CD4-positive, alpha-beta T cell (primary cell): ENCODE data around the gene CRLF1. TPM values are rescaled to one million over a fixed set of nuclear protein-coding genes. Genes with fewer than 3 reads are reported as not detected.
A peak's percentile ranks its signal among the peaks of the same experiment; 100 is the strongest.

Source experiments
- ATAC-seq: fragments of 200-7000 bp; cut with Tn5 transposase; one replicate; pipeline ENCODE4 v1.10.0; 2022; ENCODE audit warnings: mild to moderate bottlenecking; ENCODE audit not compliant: poor library complexity
- CTCF ChIA-PET: fragments of 350-600 bp; sonication (Branson Sonifier 250); formaldehyde crosslinking; loops from one replicate; lab custom pipeline; 2021; ENCODE audit warnings: antibody characterized with exemption, inconsistent platforms; lab: Charles Lee
- POLR2A ChIA-PET: fragments of 350-600 bp; sonication (Branson Sonifier 250); formaldehyde crosslinking; loops from one replicate; lab custom pipeline; 2021; ENCODE audit warnings: antibody characterized with exemption, inconsistent platforms; lab: Charles Lee
- DNase-seq, 14 experiments: peaks; one replicate each; pipeline ENCODE4 v3.0.0-alpha.2; 2013 to 2020; ENCODE audit warnings: mixed read lengths in 2 of 14
- H3K27ac ChIP-seq, 2 donors: one replicate each; pipeline versions ENCODE4 v1.5.1 to v1.7.0; 2013; ENCODE audit warnings: low read length in 2 of 2, low read depth in 1 of 2, mild to moderate bottlenecking in 1 of 2
- H3K27me3 ChIP-seq, 2 experiments: 1 replicate in 1 of 2; 2 replicates in 1 of 2; pipeline versions ENCODE4 v1.6.1 to v1.7.0; 2013; ENCODE audit warnings: low read length in 2 of 2, control low read depth in 1 of 2, mild to moderate bottlenecking in 1 of 2, moderate library complexity in 1 of 2; ENCODE audit not compliant: insufficient read depth in 2 of 2, control insufficient read depth in 1 of 2
- H3K36me3 ChIP-seq: one replicate; pipeline ENCODE4 v1.6.1; 2013; ENCODE audit warnings: low read length, control low read depth; ENCODE audit not compliant: insufficient read depth
- H3K4me1 ChIP-seq: one replicate; pipeline ENCODE4 v1.6.1; 2013; ENCODE audit warnings: low read length, control low read depth; ENCODE audit not compliant: insufficient read depth
- H3K4me3 ChIP-seq: one replicate; pipeline ENCODE4 v1.5.1; 2013; ENCODE audit warnings: mild to moderate bottlenecking, low read length, moderate library complexity
- H3K9me3 ChIP-seq, 2 experiments: 1 replicate in 1 of 2; 2 replicates in 1 of 2; pipeline versions ENCODE4 v1.6.1 to v1.7.0; 2013; ENCODE audit warnings: low read length in 2 of 2, mild to moderate bottlenecking in 2 of 2, control low read depth in 1 of 2, moderate library complexity in 1 of 2; ENCODE audit not compliant: control insufficient read depth in 1 of 2, insufficient read depth in 1 of 2
- H3K27ac Mint-ChIP-seq: one replicate; pipeline ENCODE4 v1.8.0; 2020; ENCODE audit warnings: mixed read lengths
- H3K27me3 Mint-ChIP-seq: one replicate; pipeline ENCODE4 v1.8.0; 2021; ENCODE audit warnings: mixed read lengths
- H3K36me3 Mint-ChIP-seq: one replicate; pipeline ENCODE4 v1.8.0; 2021; ENCODE audit warnings: low read depth, mixed read lengths
- H3K4me1 Mint-ChIP-seq: one replicate; pipeline ENCODE4 v1.8.0; 2021; ENCODE audit warnings: low read depth, mixed read lengths
- H3K4me3 Mint-ChIP-seq: one replicate; pipeline ENCODE4 v1.8.0; 2020; ENCODE audit warnings: mild to moderate bottlenecking, mixed read lengths
- H3K9me3 Mint-ChIP-seq: one replicate; pipeline ENCODE4 v1.8.0; 2020; ENCODE audit warnings: mixed read lengths
- intact Hi-C, 2 experiments: fragments of 100-400 bp; cut with DNase I in 1 of 2; cut with micrococcal nuclease in 1 of 2; formaldehyde crosslinking; loops; one replicate each; pipeline versions ENCODE4 v1.15.1 to v1.9.0; 2023 to 2025; cut with DNase I, micrococcal nuclease
- total RNA-seq, 174 experiments: library from RNA in 2 of 174; stranded (reverse) in 2 of 174; gene quantifications; one replicate each; pipeline ENCODE4 v1.2.3 and lab custom pipeline; 2021 to 2026
- TF ChIP-seq, protein P1 (sequence below): fragments of 200-600 bp; IDR thresholded peaks from one replicate; pipeline ENCODE4 v1.8.0; 2022; ENCODE audit warnings: antibody characterized with exemption, mild to moderate bottlenecking

Gene CRLF1
- total RNA-seq, 2 experiments from 2014 or later: not detected

DNA sequence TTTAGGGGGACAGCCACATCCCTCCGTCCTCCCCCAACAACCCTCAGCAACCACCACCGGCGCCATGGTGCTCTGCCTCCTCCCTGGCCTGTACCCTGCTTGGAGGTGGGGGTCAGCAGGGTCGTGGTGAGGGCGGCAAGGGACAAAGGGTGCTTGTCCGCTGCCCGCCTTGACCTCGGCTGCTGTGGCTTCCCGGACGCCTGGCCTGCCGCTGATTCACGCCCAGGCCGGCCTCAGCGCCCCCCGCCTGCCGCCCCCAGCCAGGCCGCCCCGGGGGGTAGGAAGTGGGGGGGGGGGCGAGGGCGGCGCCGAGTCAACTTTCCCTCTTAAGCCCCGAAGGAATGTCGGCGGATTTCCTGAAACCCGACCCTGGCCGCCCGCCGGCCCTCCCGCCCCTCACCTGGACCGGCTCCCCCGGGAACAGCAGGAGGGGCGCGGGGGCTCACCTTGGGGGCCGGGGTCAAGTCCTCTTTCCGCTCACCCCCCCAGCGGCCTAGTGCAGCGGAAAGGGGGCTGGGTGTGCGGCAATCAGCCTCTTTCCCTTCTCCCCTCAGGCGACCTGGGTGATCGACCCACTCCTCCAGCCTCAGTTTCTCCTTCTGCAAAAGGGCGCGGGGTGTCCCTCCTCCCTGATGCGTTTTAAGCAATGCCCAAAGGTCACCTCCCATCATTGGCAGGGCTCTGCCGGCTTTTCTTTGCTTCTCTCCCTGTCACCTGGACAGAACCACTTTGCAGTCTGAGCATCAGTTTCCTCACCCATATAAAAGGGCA, 4.1 kb upstream of the CRLF1 start:
- ChIA-PET CTCF (no interaction called here), POLR2A (no interaction called here)
- DNase-seq: no peak
- Mint-ChIP-seq H3K27ac (no peak overlapping the region), H3K4me1 (peaks cover 30% of the 10 kb centered on the region), H3K36me3 (no peaks in the 10 kb centered on the region), H3K9me3 (no peaks in the 10 kb centered on the region), H3K27me3 (peaks cover 76% of the 10 kb centered on the region), H3K4me3 (peak overlapping the region; percentile 58)
- intact Hi-C loops: no loop called here
- no peak for ATAC-seq
- Histone ChIP-seq H3K27ac (no peak overlapping the region), H3K27me3 (peaks cover 70 to 81% of the 10 kb centered on the region in 2 experiments), H3K36me3 (no peaks in the 10 kb centered on the region), H3K4me1 (peaks cover 43% of the 10 kb centered on the region), H3K4me3 (no peak overlapping the region), H3K9me3 (peaks cover 0 to 28% of the 10 kb centered on the region in 2 experiments)
- TF ChIP-seq, protein P1, sequence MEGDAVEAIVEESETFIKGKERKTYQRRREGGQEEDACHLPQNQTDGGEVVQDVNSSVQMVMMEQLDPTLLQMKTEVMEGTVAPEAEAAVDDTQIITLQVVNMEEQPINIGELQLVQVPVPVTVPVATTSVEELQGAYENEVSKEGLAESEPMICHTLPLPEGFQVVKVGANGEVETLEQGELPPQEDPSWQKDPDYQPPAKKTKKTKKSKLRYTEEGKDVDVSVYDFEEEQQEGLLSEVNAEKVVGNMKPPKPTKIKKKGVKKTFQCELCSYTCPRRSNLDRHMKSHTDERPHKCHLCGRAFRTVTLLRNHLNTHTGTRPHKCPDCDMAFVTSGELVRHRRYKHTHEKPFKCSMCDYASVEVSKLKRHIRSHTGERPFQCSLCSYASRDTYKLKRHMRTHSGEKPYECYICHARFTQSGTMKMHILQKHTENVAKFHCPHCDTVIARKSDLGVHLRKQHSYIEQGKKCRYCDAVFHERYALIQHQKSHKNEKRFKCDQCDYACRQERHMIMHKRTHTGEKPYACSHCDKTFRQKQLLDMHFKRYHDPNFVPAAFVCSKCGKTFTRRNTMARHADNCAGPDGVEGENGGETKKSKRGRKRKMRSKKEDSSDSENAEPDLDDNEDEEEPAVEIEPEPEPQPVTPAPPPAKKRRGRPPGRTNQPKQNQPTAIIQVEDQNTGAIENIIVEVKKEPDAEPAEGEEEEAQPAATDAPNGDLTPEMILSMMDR: no peak

DNA sequence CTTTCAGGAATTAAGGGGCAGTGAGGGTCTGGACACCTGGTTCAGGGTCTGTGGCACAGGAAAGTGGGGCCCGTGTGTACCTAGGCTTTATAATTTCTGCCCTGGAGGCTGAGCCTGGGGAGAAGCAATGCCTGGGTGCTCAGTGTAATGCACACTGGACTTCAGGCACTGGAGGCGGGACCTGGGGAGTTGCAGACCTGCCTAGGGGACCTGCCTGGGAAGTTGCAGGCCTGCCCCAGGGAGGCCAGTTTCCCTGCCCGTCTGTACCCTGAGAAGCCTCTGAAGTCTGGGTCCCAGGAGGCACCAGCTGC, 3.6 kb upstream of the CRLF1 start:
- DNase-seq: no peak
- ATAC-seq: no peak
- Mint-ChIP-seq H3K9me3 (no peaks in the 10 kb centered on the region), H3K27me3 (peaks cover 76% of the 10 kb centered on the region), H3K4me1 (peaks cover 30% of the 10 kb centered on the region), H3K4me3 (no peak overlapping the region), H3K27ac (no peak overlapping the region), H3K36me3 (no peaks in the 10 kb centered on the region)
- TF ChIP-seq, protein P1: no peak
- Histone ChIP-seq H3K27ac (no peak overlapping the region), H3K9me3 (peaks cover 0 to 33% of the 10 kb centered on the region in 2 experiments), H3K36me3 (no peaks in the 10 kb centered on the region), H3K27me3 (peaks cover 72 to 82% of the 10 kb centered on the region in 2 experiments), H3K4me3 (no peak overlapping the region), H3K4me1 (peaks cover 48% of the 10 kb centered on the region)
- POLR2A ChIA-PET: no interaction called here
- intact Hi-C loops: no loop called here
- CTCF ChIA-PET: interaction anchor here (1.4 kb wide), 1 partner anchor 16 kb away, joined by 6 read pairs; no protein-coding TSS in a partner anchor

DNA sequence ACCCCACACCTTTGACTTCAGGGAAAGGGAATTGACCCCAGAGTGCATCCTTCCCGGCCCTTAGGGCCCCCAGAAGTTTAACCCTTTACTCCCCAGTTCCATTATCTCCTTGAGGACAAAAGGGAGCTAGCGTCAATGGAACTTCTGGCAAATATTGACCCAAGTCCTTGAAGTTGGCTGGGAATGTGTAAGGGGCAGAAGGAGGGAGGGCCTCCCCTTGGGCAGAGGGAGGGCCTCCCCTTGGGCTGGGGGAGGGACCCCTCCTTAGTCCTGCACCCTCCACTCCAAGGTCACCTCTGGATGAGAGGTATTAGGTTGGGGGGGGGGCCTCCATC, 3.1 kb upstream of the CRLF1 start:
- no peaks in the 10 kb centered on the region for H3K36me3 Mint-ChIP-seq
- CTCF ChIA-PET: interaction anchor here (1.4 kb wide), 1 partner anchor 15 kb away, joined by 6 read pairs; no protein-coding TSS in a partner anchor
- DNase-seq (no peak), ATAC-seq (no peak)
- H3K9me3 Mint-ChIP-seq: no peaks in the 10 kb centered on the region
- Histone ChIP-seq H3K27me3 (peaks cover 75 to 85% of the 10 kb centered on the region in 2 experiments), H3K4me3 (no peak overlapping the region), H3K36me3 (no peaks in the 10 kb centered on the region), H3K27ac (no peak overlapping the region), H3K9me3 (peaks cover 0 to 38% of the 10 kb centered on the region in 2 experiments), H3K4me1 (peaks cover 48% of the 10 kb centered on the region)
- intact Hi-C loops: no loop called here
- peak overlapping the region; percentile 26 for H3K4me3 Mint-ChIP-seq
- peaks cover 76% of the 10 kb centered on the region for H3K27me3 Mint-ChIP-seq
- POLR2A ChIA-PET: no interaction called here
- no peak overlapping the region for H3K27ac Mint-ChIP-seq
- peaks cover 30% of the 10 kb centered on the region for H3K4me1 Mint-ChIP-seq
- TF ChIP-seq, protein P1: no peak
